NT2/D1 (cell line): ENCODE results near the gene EXOC1.

ENCODE experiments used
- DNase-seq: peaks from one replicate; pipeline ENCODE4 v3.0.0-alpha.2; 2011; ENCODE audit warnings: low read depth, low spot score
- H3K27me3 ChIP-seq: 2 replicates; pipeline ENCODE4 v1.6.0; 2011; ENCODE audit warnings: mild to moderate bottlenecking; ENCODE audit not compliant: insufficient read length, insufficient read depth
- H3K36me3 ChIP-seq: 2 replicates; pipeline ENCODE4 v1.6.1; 2011; ENCODE audit warnings: mild to moderate bottlenecking, low read length, mixed read lengths; ENCODE audit not compliant: insufficient read depth, insufficient read length
- H3K4me1 ChIP-seq: 2 replicates; pipeline ENCODE4 v1.5.1; 2011; ENCODE audit not compliant: insufficient read depth, insufficient read length
- H3K4me3 ChIP-seq: 2 replicates; pipeline ENCODE4 v1.5.1; 2011; ENCODE audit warnings: low read depth; ENCODE audit not compliant: insufficient read length
- H3K9ac ChIP-seq: 2 replicates; pipeline ENCODE4 v1.6.0; 2011; ENCODE audit warnings: low read depth; ENCODE audit not compliant: insufficient read length
- H3K9me3 ChIP-seq: 2 replicates; pipeline ENCODE4 v1.5.1; 2011; ENCODE audit warnings: mild to moderate bottlenecking, low read length; ENCODE audit not compliant: insufficient read depth
- SUZ12 ChIP-seq: IDR thresholded peaks from 2 replicates; pipeline ENCODE4 v1.6.1; 2011; ENCODE audit not compliant: insufficient read length, insufficient read depth; ENCODE audit errors: extremely low read depth
- YY1 ChIP-seq: IDR thresholded peaks from 2 replicates; pipeline ENCODE4 v1.6.1; 2011; ENCODE audit not compliant: insufficient read length, insufficient read depth
- ZNF274 ChIP-seq: IDR thresholded peaks from 2 replicates; pipeline ENCODE4 v1.6.1; 2011; ENCODE audit warnings: mild to moderate bottlenecking, low read depth, low read length

EXOC1 gene

DNA sequence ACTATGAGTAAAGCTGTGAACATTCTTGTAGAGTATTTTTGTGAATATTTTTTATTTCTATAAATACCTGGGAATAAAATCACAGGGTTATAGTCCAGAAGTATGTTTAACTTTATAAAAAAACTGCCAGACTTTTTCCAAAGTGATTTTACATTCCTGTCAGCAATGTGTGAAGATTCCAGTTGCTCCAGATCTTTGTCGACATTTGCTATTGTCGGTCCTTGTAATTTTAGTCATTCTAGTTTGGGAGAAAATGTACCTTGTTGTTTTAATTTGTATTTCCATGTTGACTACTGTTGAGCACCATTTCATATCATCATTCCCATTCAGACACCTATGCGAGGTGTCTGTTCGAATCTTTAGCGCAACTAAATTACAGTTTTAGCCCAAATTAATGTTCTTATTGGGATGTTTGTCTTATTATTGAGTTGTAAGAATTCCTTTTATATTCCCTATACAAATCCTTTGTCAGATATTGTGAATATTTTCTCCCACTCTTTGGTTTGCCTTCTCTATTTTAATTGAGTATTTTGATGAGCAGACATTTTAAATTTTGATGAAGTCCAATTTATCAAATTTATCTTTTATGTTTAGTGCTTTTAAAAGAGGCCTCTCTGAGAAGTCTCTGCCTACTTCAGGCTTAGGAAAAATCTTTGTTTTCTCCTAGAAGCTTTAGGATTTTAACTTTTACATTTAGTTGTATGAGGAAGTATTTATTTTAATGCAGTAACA is 97.9 kb downstream of the EXOC1 start:
- DNase-seq = no peak
- Histone ChIP-seq H3K27me3 (no peaks in the 10 kb centered on the region), H3K4me3 (no peak overlapping the region), H3K36me3 (peaks cover 38% of the 10 kb centered on the region), H3K9ac (no peak overlapping the region), H3K4me1 (no peaks in the 10 kb centered on the region), H3K9me3 (no peaks in the 10 kb centered on the region)
- TF ChIP-seq SUZ12 (no peak), YY1 (no peak), ZNF274 (no peak)
